NCI-H748 (cell line): ENCODE results near the gene CSNK1D.

ENCODE experiments used
- DNase-seq: peaks from one replicate; lab custom pipeline; 2025; ENCODE audit not compliant: unreplicated experiment; lab: John Stamatoyannopoulos, UW

The CSNK1D gene

GRCh38 chr17:82241183-82241925 lies 32.1 kb downstream of the CSNK1D start:
- DNase-seq, result no peak

- no peak for DNase-seq
Observed at GRCh38 chr17:82240506-82241182, 32.9 kb downstream of the CSNK1D start.

GRCh38 chr17:82239926-82240505 lies 33.5 kb downstream of the CSNK1D start:
- DNase-seq, result no peak

- no peak for DNase-seq
Observed at GRCh38 chr17:82239401-82239925, 34.0 kb downstream of the CSNK1D start.

GRCh38 chr17:82238472-82239201 lies 34.9 kb downstream of the CSNK1D start:
- peak; percentile 22 for DNase-seq

- no peak for DNase-seq
Observed at GRCh38 chr17:82237746-82238471, 35.6 kb downstream of the CSNK1D start.

- no peak for DNase-seq
Observed at GRCh38 chr17:82237083-82237745, 36.3 kb downstream of the CSNK1D start.

- DNase-seq, result peak; percentile 32
Observed at GRCh38 chr17:82236142-82236971, 37.1 kb downstream of the CSNK1D start.

GRCh38 chr17:82235775-82236141 lies 37.7 kb downstream of the CSNK1D start:
- no peak for DNase-seq

- DNase-seq, result no peak
Observed at GRCh38 chr17:82235056-82235774, 38.3 kb downstream of the CSNK1D start.

GRCh38 chr17:82234211-82235055 lies 39.1 kb downstream of the CSNK1D start:
- DNase-seq, result no peak

- no peak for DNase-seq
Observed at GRCh38 chr17:82232876-82233785, 40.4 kb downstream of the CSNK1D start.

GRCh38 chr17:82232322-82232820 lies 41.1 kb downstream of the CSNK1D start:
- DNase-seq, result no peak

- DNase-seq, result peak; percentile 39
Observed at GRCh38 chr17:82231562-82232321, 41.8 kb downstream of the CSNK1D start.

GRCh38 chr17:82231312-82231561 lies 42.3 kb downstream of the CSNK1D start:
- DNase-seq, result no peak
